GM18907 (cell line): ENCODE results near the gene SBNO2.
"Not testable (repeated sequence)": the region's sequence is repeated elsewhere in the genome, so short reads cannot be mapped to it uniquely, and the experiment has no call there.

ENCODE experiments used
- ATAC-seq: cut with Tn5 transposase; IDR thresholded peaks from one replicate; pipeline ENCODE4 v1.9.1; 2021; ENCODE audit warnings: mild to moderate bottlenecking, moderate library complexity; ENCODE audit not compliant: unreplicated experiment

Gene SBNO2

DNA sequence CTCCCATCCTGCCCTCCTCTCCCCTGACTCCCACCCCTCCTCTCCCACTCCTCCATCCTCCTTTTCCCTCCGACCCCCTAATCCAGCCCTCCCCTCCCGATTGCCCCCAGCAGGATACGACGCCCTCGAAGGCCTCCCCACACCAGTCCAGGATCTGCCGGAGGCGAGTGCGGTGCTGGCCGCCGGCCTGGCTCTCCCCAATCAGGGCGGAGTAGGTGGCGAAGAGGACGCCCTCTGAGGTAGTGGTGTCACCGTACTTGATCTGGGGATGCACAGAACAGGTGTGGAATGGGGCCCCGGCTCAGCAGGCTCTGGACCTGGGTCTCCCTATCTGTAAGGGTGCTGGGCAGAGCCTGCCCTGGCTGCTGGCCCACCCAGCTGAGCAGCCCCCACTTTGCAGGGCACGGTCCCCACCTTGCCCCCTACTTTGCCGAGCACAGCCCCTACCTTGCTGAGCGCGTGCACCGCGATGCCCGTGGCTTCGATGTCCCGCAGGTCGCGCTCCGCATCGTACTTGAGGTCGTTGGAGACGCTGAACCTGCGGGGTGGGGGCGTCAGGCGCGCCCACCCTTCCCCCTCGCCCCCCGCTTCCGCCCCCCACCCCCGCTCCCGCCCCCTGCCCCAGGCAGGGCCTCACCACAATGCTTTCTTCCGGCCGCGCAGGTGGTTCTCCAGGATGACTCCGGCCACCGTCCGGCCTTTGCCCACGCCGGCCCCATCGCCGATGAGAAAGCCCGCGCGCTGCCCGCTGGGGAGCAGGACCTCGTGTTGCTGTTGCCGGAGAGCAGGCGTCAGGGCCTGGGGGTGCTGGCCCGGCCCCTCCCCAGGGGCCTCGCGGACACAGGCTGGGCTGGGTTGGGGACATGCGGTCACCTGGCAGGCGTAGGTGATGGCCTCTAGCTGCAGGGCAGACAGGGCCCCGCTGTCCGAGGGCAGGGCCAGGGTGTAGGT, 51.8 kb downstream of the SBNO2 start:
- no peak for ATAC-seq

- ATAC-seq: no peak
Observed at GRCh38 chr19:1121395-1121794, 52.7 kb downstream of the SBNO2 start.

DNA sequence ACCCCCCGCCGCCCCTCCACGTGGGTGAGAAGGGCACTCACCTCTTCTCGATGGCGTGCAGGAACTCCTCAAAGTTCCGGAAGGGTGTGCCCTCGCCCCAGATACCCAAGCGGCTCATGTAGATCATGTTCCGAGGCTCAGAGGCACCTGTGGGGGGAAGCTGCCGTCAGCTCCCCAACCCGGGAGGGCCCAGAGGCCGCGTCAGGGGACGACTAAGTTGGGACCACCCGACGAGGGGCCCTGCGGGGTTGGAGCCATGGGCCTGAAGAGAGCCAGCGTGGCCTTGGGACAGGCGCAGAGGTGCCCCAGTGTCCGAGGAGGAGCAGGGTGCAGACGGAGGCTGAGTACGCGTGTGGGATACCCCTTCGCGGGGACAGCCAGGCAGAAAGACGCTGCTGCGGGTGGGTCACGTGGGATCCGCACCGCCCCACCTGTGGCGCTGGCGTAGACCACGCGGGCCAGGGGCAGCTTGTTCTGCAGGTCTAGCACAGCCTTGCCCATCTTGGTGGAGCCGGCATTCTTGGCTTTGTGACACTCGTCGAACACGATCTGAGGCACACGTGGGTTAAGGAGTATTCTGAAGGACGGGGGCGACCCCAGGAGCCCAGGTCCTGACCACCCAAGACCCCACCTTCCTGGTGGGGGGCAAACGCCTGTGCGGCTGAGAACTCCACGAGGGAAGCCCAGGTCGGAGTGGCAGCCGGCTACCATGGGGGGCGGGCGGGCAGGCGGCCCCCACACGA, 54.4 kb downstream of the SBNO2 start:
- no peak for ATAC-seq

GRCh38 chr19:1118999-1119398, 55.1 kb downstream of the SBNO2 start:
- ATAC-seq: no peak

DNA sequence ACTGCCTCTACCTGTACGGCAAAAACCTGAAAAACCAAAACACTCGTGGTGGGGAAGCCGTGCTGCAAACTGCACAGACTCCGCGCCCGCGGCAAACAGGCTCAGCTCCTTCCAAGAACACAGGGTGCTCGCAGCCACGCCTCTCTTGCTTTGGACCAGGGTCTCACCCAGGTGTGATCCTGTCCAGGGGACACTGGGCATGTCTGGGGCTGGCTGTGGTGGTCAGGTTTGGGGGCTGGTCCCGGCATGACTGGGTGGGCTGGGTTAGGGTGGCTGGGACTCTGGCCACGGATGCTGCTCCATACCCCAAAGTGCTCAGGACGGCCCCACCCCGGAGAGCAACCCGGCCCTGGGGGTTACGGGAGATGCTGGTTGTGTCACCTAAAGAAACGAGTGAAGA, 56.4 kb downstream of the SBNO2 start:
- ATAC-seq: no peak

DNA sequence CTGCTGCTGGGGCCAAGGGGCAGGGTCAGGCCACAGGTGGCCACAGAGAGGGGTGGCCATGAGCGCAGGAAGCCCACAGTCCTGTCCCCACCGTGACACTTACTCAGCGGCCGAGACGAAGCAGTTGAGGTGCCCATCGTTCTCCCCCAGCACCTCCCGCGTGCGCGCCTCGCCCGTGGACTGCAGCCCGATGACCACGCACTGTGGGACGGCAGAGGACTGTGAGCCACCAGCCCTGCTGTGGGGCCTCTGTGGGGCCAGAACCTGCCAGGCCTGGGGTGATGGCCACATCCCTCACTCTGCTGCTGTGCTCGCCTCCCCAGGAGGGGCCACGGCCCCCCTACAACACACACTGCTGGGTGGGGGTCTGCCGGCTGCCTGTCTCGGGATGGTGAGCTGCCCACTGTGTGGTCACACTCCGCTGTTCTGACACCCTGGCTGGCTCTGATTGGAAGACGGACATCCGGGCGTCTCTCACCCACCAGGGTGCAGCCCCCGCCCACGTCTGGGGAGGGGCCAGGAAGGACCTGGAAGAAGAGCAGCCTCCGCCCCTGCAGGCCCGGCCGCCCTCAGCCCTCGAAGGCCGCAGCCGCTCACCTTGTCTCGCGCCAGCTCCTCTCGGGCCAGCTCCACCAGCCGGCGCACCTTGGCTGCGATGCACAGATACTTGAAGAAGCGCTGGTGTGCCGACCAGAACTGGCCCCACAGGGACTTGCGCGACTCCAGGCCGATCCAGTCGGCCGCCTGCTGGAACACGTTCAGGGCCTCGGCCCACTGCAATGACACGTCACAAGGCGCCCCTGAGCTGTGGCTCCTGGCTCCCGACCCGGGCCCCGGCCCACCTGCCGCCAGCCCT, 57.1 kb downstream of the SBNO2 start:
- no peak for ATAC-seq

- no peak for ATAC-seq
Observed at GRCh38 chr19:1115646-1116420, 58.2 kb downstream of the SBNO2 start.

DNA sequence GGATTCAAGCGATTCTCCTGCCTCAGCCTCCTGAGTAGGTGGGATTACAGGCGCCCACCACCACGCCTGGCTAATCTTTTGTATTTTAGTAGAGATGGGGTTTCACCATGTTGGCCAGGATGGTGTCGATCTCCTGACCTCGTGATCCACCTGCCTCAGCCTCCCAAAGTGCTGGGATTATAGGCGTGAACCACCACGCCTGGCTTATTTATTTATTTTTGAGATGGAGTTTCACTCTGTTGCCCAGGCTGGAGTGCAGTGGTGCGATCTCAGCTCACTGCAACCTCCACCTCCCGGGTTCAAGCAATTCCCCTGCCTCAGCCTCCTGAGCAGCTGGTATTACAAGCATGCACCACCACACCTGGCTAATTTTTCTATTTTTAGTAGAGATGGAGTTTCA, 59.3 kb downstream of the SBNO2 start:
- not testable (repeated sequence) for ATAC-seq

- ATAC-seq: no peak
Observed at GRCh38 chr19:1113986-1114483, 60.0 kb downstream of the SBNO2 start.

- ATAC-seq: peak; percentile 45
Observed at GRCh38 chr19:1113030-1113985, 60.8 kb downstream of the SBNO2 start.

- no peak for ATAC-seq
Observed at GRCh38 chr19:1112268-1113029, 61.6 kb downstream of the SBNO2 start.

DNA sequence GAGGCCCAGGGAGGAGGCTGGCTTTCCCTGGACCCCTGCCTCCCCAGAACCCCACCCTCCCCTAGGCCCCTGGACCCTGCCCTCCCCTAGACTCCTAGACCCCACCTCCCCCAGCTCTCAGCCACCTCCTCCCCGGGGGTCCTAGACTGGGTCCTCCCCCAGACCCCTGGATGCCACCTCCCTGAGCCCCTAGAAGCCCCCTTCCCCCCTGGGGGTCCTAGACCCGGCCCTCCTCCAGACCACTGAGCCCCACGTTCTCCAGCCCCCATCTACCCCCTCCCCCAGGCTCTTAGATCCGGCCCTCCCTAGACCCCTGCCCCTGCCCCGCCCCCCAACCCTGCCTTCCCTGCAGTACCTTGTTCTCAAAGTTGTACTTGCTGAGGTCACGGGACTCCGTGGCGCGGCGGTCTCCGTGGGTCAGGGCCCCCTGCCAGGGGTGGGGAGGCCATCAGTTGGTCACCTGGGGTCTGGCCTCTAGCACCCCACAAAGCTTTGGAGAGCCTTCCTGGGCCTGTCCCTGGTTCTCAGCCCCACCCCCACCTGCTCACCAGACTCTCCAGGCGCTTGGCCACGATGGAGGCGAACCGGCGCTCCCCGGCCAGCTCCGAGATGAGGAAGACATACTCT, 62.3 kb downstream of the SBNO2 start:
- no peak for ATAC-seq

DNA sequence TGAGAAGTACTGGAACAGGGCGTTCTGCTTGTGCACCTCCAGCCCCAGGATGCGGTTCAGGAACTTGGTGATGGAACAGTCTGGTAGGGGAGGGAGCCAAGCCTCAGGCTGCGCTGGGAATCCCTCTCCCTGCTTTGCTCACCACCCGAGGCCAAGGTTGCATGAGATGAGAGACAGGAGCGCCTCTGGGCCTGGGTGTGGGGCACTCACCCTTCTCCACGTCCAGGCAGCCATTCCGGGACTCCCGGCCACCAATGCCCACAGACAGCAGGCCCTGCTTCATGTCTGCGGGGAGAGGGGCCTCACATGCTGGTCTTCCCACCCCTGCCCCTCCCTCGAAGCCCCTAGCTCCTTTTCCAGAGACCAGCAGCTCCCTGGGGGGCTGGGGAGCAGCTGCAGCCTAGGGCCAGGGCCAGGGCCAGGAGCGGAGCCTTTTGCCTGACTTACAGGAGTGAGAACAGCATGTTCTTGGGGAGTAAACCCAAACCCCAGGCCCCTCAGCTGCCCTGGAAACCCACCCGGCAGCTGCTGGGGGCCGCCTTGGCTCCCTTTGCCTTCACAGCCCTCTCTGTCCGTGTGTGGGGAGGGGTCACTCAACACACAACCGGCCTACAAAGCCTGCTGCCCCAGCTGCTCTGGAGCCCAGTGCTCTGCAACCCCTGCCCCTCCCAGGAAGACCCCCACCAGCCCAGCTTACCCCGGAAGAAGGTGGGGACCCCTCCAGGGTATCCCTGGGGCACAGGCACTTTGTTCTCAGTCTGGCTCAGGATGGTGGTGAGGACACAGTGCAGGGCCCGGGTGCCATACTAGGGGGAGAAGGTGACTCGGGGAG, 63.0 kb downstream of the SBNO2 start:
- no peak for ATAC-seq

GRCh38 chr19:1109697-1110671, 64.1 kb downstream of the SBNO2 start:
- no peak for ATAC-seq

- ATAC-seq: no peak
Observed at GRCh38 chr19:1109032-1109551, 65.0 kb downstream of the SBNO2 start.
